Activated CD8-positive, alpha-beta memory T cell treated with anti-CD3 and anti-CD28 coated beads, Interleukin-2, amount 50 U/mL, for 1 hour (primary cell): ENCODE results near the gene BIN2.
A peak's percentile ranks its signal among the peaks of the same experiment; 100 is the strongest.

Source experiments
- DNase-seq: peaks from one replicate; pipeline ENCODE4 v3.0.0-alpha.2; 2020; ENCODE audit errors: extremely low read depth

The BIN2 gene

GRCh38 chr12:51323966-51324895, at the start of gene BIN2:
Gene BIN2, minus strand, starts transcription at chr12:51324174. Its CDS starts 72 bp downstream, at chr12:51324102.
- peak; percentile 20 for DNase-seq

- no peak for DNase-seq
These were observed 49.2 kb upstream of the BIN2 start for GRCh38 chr12:51373187-51373586.

GRCh38 chr12:51372021-51372420, 48.0 kb upstream of the BIN2 start:
- DNase-seq: no peak

GRCh38 chr12:51371295-51371953, 47.5 kb upstream of the BIN2 start:
- no peak for DNase-seq

- no peak for DNase-seq
These were observed 46.7 kb upstream of the BIN2 start for GRCh38 chr12:51370667-51371066.

- DNase-seq: no peak
These were observed 45.6 kb upstream of the BIN2 start for GRCh38 chr12:51369581-51369980.

- DNase-seq: peak; percentile 86
These were observed 44.9 kb upstream of the BIN2 start for GRCh38 chr12:51368640-51369517.

- DNase-seq: no peak
These were observed 41.3 kb upstream of the BIN2 start for GRCh38 chr12:51365276-51365675.

GRCh38 chr12:51364001-51364400, 40.0 kb upstream of the BIN2 start:
- no peak for DNase-seq

GRCh38 chr12:51362747-51363342, 38.9 kb upstream of the BIN2 start:
- no peak for DNase-seq

- no peak for DNase-seq
These were observed 38.3 kb upstream of the BIN2 start for GRCh38 chr12:51362307-51362706.

GRCh38 chr12:51361161-51362016, 37.4 kb upstream of the BIN2 start:
- no peak for DNase-seq

GRCh38 chr12:51360315-51360714, 36.3 kb upstream of the BIN2 start:
- DNase-seq: no peak

- DNase-seq: no peak
These were observed 35.9 kb upstream of the BIN2 start for GRCh38 chr12:51359851-51360250.

GRCh38 chr12:51358496-51358895, 34.5 kb upstream of the BIN2 start:
- no peak for DNase-seq

- DNase-seq: no peak
These were observed 33.5 kb upstream of the BIN2 start for GRCh38 chr12:51357374-51358047.

GRCh38 chr12:51351913-51352532, 28.0 kb upstream of the BIN2 start:
- no peak for DNase-seq

GRCh38 chr12:51349026-51349425, 25.1 kb upstream of the BIN2 start:
- no peak for DNase-seq

- no peak for DNase-seq
These were observed 24.1 kb upstream of the BIN2 start for GRCh38 chr12:51348116-51348515.

- DNase-seq: no peak
These were observed 22.6 kb upstream of the BIN2 start, which contains the start of gene CELA1 for GRCh38 chr12:51346581-51346980. Gene CELA1, minus strand, starts transcription at chr12:51346679. Its CDS starts 41 bp downstream, at chr12:51346638.
